RPMI8226 (cell line): ENCODE measurements around the gene ZMIZ2.

Source experiments
- DNase-seq: peaks from one replicate; pipeline ENCODE4 v3.0.0-alpha.2; 2015

Gene ZMIZ2

GRCh38 chr7:44805950-44806349, 57.3 kb downstream of the ZMIZ2 start:
- DNase-seq = no peak

DNA sequence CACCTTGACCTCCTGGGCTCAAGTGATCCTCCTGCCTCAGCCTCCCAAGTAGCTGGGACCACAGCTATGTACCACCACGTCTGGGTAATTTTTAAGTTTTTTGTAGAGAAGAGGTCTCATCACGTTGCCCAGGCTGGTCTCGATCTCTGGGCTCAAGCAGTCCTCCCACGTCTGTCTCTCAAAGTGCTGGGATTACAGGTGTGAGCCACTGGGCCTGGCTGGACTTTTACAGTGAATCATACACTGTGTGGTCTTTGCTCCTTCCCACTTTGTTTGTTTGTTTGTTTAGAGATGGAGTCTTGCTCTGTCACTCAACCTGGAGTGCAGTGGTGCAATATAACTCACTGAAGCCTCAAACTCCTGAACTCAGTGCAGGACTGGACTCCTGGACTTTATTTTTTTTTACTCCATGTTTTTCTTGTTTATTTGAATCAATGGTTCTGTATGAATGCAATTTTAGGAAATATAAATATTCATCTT, 60.3 kb downstream of the ZMIZ2 start:
- no peak for DNase-seq

DNA sequence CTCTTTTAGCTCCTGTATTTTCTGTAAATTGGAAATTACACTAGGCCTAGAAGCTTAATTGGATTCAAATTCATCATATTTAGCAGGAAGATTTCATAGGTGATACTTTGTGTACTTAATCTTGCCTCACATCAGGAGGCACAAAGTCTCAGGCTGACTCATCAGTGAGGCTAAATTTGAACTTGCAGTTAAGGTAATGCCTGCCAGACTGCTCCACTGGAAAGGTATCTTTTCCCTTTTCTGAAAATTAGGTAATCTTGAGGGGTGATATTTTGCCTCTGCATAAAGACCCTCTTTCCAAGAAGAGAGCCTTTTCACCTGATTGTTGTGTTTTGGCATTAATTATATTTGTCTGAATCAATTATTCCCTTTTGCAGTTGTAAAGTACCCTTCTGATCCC, 62.4 kb downstream of the ZMIZ2 start:
- no peak for DNase-seq

DNA sequence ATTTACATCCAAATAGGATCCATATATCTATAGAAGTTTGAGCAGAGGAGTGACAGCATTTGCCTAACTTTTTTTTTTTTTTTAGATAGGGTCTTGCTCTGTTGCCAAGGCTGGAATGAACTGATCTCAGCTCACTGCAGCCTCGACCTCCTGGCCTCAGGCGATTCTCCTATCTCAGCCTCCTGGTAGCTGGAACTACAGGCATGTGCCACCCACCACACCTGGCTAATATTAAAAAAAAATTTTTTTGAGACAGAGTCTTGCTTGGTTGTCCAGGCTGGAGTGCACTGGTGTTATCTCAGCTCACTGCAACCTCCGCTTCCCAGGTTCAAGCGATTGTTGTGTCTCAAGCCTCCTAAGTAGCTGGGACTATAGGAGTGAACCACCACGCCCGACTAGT, 62.9 kb downstream of the ZMIZ2 start:
- DNase-seq = no peak

- no peak for DNase-seq
Observed at GRCh38 chr7:44814919-44815318, 66.3 kb downstream of the ZMIZ2 start.

- DNase-seq = no peak
Observed at GRCh38 chr7:44819292-44819691, 70.6 kb downstream of the ZMIZ2 start.
